HepG2 (cell line): Measurements from ENCODE around the gene OR1S1. TPM values are rescaled to one million over a fixed set of nuclear protein-coding genes. Genes with fewer than 3 reads are reported as not detected.

Experiments
- ATAC-seq: fragments of 200-7000 bp; cut with Tn5 transposase; 3 replicates; pipeline ENCODE4 v1.9.1; 2020; ENCODE audit warnings: mild to moderate bottlenecking, moderate library complexity
- BruUV-seq: library from RNA; stranded (reverse); fragments of 400-500 nt; replicated peaks from 2 replicates; lab custom pipeline; 2021; lab: Mats Ljungman, UMichigan
- CTCF ChIA-PET: fragments of 300-600 bp; formaldehyde crosslinking; extraction: SDS; loops from one replicate; lab custom pipeline; 2021; ENCODE audit warnings: low total read pairs, inconsistent platforms, low intra/inter-chr PET ratio; lab: Yijun Ruan, JAX
- POLR2A ChIA-PET: fragments of 350-600 bp; sonication (Branson Sonifier 250); formaldehyde crosslinking; loops from one replicate; lab custom pipeline; 2020; ENCODE audit warnings: antibody characterized with exemption, inconsistent platforms; lab: Yijun Ruan, JAX
- DNase-seq: peaks from one replicate; pipeline ENCODE4 v3.0.0-alpha.2; 2015; ENCODE audit warnings: low spot score
- FAIRE-seq: peaks from 3 replicates; lab custom pipeline; 2011; peaks lifted over from hg19 to GRCh38; lab: Jason Lieb, UNC
- H2AFZ ChIP-seq: one replicate; pipeline ENCODE4 v1.6.1; 2011; ENCODE audit warnings: low read length, inconsistent platforms
- H3K27ac ChIP-seq: fragments of 300-600 bp; 3 replicates; pipeline ENCODE4 v1.8.0; 2011; ENCODE audit warnings: mixed run types, mild to moderate bottlenecking, mixed read lengths, low read length, inconsistent platforms; ENCODE audit not compliant: insufficient read depth; ENCODE audit errors: extremely low read length
- H3K27me3 ChIP-seq, 2 experiments: fragments of 200-600 bp in 1 of 2; 2 replicates in 1 of 2; 3 replicates in 1 of 2; pipeline versions ENCODE4 v1.6.0 to v1.8.0; 2011; ENCODE audit warnings: low read length in 2 of 2, mild to moderate bottlenecking in 2 of 2, moderate library complexity in 2 of 2, inconsistent platforms in 1 of 2; ENCODE audit not compliant: insufficient read depth in 2 of 2, control insufficient read depth in 1 of 2
- H3K36me3 ChIP-seq, 2 experiments: fragments of 200-600 bp in 1 of 2; replicated peaks in 1 of 2; 2 replicates in 1 of 2; 3 replicates in 1 of 2; pipeline versions ENCODE4 v1.5.1 to v1.8.0; 2011; ENCODE audit warnings: low read length in 2 of 2, inconsistent platforms in 1 of 2; ENCODE audit not compliant: insufficient read depth in 2 of 2, control insufficient read depth in 1 of 2
- H3K4me1 ChIP-seq: 2 replicates; pipeline ENCODE4 v1.5.1; 2012; ENCODE audit warnings: low read length, inconsistent platforms; ENCODE audit not compliant: insufficient read depth
- H3K4me2 ChIP-seq: 2 replicates; pipeline ENCODE4 v1.6.0; 2011; ENCODE audit warnings: low read depth, low read length, inconsistent platforms
- H3K4me3 ChIP-seq, 3 experiments: fragments of 200-600 bp in 1 of 3; sonication (generic), shearing (Covaris generic) in 1 of 3; replicated peaks in 1 of 3; 2 replicates each; pipeline ENCODE4 v1.5.1; 2011 to 2016; ENCODE audit warnings: low read length in 3 of 3, inconsistent platforms in 2 of 3, low read depth in 2 of 3, mild to moderate bottlenecking in 2 of 3, control low read depth in 1 of 3, mixed read lengths in 1 of 3; ENCODE audit not compliant: insufficient read depth in 1 of 3
- H3K79me2 ChIP-seq: one replicate; pipeline ENCODE4 v1.6.1; 2011; ENCODE audit warnings: low read length, inconsistent platforms; ENCODE audit not compliant: insufficient read depth
- H3K9ac ChIP-seq: 2 replicates; pipeline ENCODE4 v1.6.0; 2011; ENCODE audit warnings: mild to moderate bottlenecking, low read depth, low read length, inconsistent platforms; ENCODE audit not compliant: insufficient read depth
- H3K9me3 ChIP-seq: 2 replicates; pipeline ENCODE4 v1.5.1; 2012; ENCODE audit warnings: mild to moderate bottlenecking, low read length
- H4K20me1 ChIP-seq: 2 replicates; pipeline ENCODE4 v1.6.0; 2011; ENCODE audit warnings: inconsistent platforms, mild to moderate bottlenecking, low read length, moderate library complexity; ENCODE audit not compliant: insufficient read depth
- ADNP ChIP-seq: sonication (generic); formaldehyde crosslinking; IDR thresholded peaks from 2 replicates; pipeline ENCODE4 v1.4.0; 2020; ENCODE audit warnings: missing genetic modification reagents
- ARID4A ChIP-seq: sonication (generic); formaldehyde crosslinking; IDR thresholded peaks from 2 replicates; pipeline ENCODE4 v1.5.0; 2020; ENCODE audit warnings: mild to moderate bottlenecking, missing genetic modification reagents, borderline replicate concordance
- HOXD1 ChIP-seq: sonication (generic); formaldehyde crosslinking; IDR thresholded peaks from 2 replicates; pipeline ENCODE4 v1.5.0; 2020; ENCODE audit warnings: missing genetic modification reagents
- MAFF ChIP-seq: IDR thresholded peaks from 2 replicates; pipeline ENCODE4 v1.6.1; 2011; ENCODE audit warnings: low read depth, low read length, improper control_type of control experiment
- MAFK ChIP-seq, 2 experiments: IDR thresholded peaks in 1 of 2; conservative IDR thresholded peaks in 1 of 2; 2 replicates each; pipeline ENCODE4 v1.6.1; 2011; ENCODE audit warnings: improper control_type of control experiment in 2 of 2, low read length in 2 of 2
- NFE2L2 ChIP-seq: fragments of 150-350 bp; IDR thresholded peaks from 2 replicates; pipeline ENCODE4 v1.6.1; 2014; ENCODE audit warnings: low read length
- PLRG1 ChIP-seq: fragments of 450-650 bp; conservative IDR thresholded peaks from 2 replicates; pipeline ENCODE4 v1.6.1; 2016
- SMARCC2 ChIP-seq: fragments of 450-650 bp; IDR thresholded peaks from 2 replicates; pipeline ENCODE4 v1.6.1; 2017; ENCODE audit warnings: antibody characterized with exemption, mild to moderate bottlenecking
- SNAPC5 ChIP-seq: sonication (generic); formaldehyde crosslinking; IDR thresholded peaks from 2 replicates; pipeline ENCODE4 v1.8.1; 2023; ENCODE audit warnings: mild to moderate bottlenecking, missing genetic modification reagents, borderline replicate concordance
- TCF7L2 ChIP-seq: IDR thresholded peaks from 2 replicates; pipeline ENCODE4 v1.6.1; 2011; ENCODE audit warnings: mild to moderate bottlenecking, low read depth, low read length, moderate library complexity
- THAP9 ChIP-seq: sonication (generic); formaldehyde crosslinking; IDR thresholded peaks from 2 replicates; pipeline ENCODE4; 2020; ENCODE audit warnings: missing genetic modification reagents, mild to moderate bottlenecking, borderline replicate concordance
- ZNF143 ChIP-seq: sonication (generic); formaldehyde crosslinking; IDR thresholded peaks from 2 replicates; pipeline ENCODE4 v1.4.0; 2020; ENCODE audit warnings: missing genetic modification reagents
- ZNF460 ChIP-seq: sonication (generic); formaldehyde crosslinking; IDR thresholded peaks from 2 replicates; pipeline ENCODE4 v1.5.1; 2020; ENCODE audit warnings: missing genetic modification reagents, mild to moderate bottlenecking, borderline replicate concordance
- WGBS: methylation state at CpG from one replicate; pipeline ENCODE4 v1.1.6; 2017; ENCODE audit warnings: low lambda C conversion rate; 5-methylcytosine and 5-hydroxymethylcytosine counted together
- in situ Hi-C: cut with HindIII; loops from 2 replicates; pipeline ENCODE4 v1.10.0; 2017; ENCODE audit warnings: low pct_unique_long_range_greater_than_20kb; ENCODE audit not compliant: extremely low pct_ligation_motif_present
- intact Hi-C: fragments of 100-400 bp; cut with micrococcal nuclease; formaldehyde crosslinking; loops from one replicate; pipeline ENCODE4 v1.10.0; 2022; ENCODE audit not compliant: unreplicated experiment
- polyA plus RNA-seq, 8 experiments: library from polyadenylated mRNA; depleted of rRNA in 3 of 8; stranded (reverse) in 7 of 8; unstranded in 1 of 8; fragments of >200 nt; fragmentation: Illumina TruSeq in 4 of 8; extraction: Trizol in 4 of 8; gene quantifications; 2 replicates each; pipeline versions ENCODE4 v1.2.1 to v1.2.3, GENCODE V29; 2011 to 2016; ENCODE audit warnings: low read depth in 4 of 8, missing spikeins in 1 of 8, mixed read lengths in 1 of 8; ENCODE audit not compliant: insufficient read depth in 1 of 8
- total RNA-seq, 5 experiments: library from RNA; depleted of rRNA; stranded (reverse); fragments of >200 nt; fragmentation: Illumina TruSeq; extraction: Trizol; gene quantifications; 2 replicates each; pipeline ENCODE4 v1.2.3, GENCODE V29; 2016; ENCODE audit warnings: low read depth in 1 of 5

Gene OR1S1
- total and polyA plus RNA-seq, 2 of the 13 experiments (the other 11 are each of a cell fraction or from before 2014, with no cell fraction given) = not detected

- TF ChIP-seq THAP9 (CRISPR knock-in tag) = no peak
- TF ChIP-seq ADNP = no peak
- TF ChIP-seq PLRG1 = no peak
- TF ChIP-seq ARID4A = no peak
- no peak for TF ChIP-seq TCF7L2
- TF ChIP-seq ZNF143 (CRISPR knock-in tag) = no peak
- TF ChIP-seq, all 625 proteins: peak for 0
Measured at GRCh38 chr11:58193391-58193790, 19.1 kb upstream of the OR1S1 start (continued).

GRCh38 chr11:58195939-58196338 is 16.6 kb upstream of the OR1S1 start:
- H3K4me2 ChIP-seq = no peak overlapping the region
- no peak for FAIRE-seq
- H3K27me3 ChIP-seq = no peaks in the 10 kb centered on the region
- H3K9ac ChIP-seq = no peak overlapping the region
- intact Hi-C loops (no loop called here), in situ Hi-C loops (no loop called here)
- no peak overlapping the region for H3K4me3 ChIP-seq
- H3K27ac ChIP-seq = no peak overlapping the region
- H3K36me3 ChIP-seq = no peaks in the 10 kb centered on the region
- no peaks in the 10 kb centered on the region for H3K79me2 ChIP-seq
- WGBS = 84% methylated on average over 2 of the region's 2 CpGs
- no peaks in the 10 kb centered on the region for H3K4me1 ChIP-seq
- H3K9me3 ChIP-seq = peaks cover 20% of the 10 kb centered on the region
- DNase-seq = no peak
- no peaks in the 10 kb centered on the region for H4K20me1 ChIP-seq
- ChIA-PET POLR2A (no interaction called here), CTCF (no interaction called here)
- TF ChIP-seq MAFK (conservative IDR thresholded peaks at IDR 0.05 in 1 of 2, IDR thresholded peaks at IDR 0.05 in 1 of 2; ENCODE audit: low read length in 2 of 2) (peak; percentile 22 to 70; a peak in 3 of 4 replicates), NFE2L2 (peak; percentile 42; the same call in 1 of the 2 replicates), ZNF460 (CRISPR knock-in tag) (no peak), SMARCC2 (no peak), MAFF (peak; percentile 57; the same call in 1 of the 2 replicates), HOXD1 (no peak), SNAPC5 (CRISPR knock-in tag) (no peak)
- ATAC-seq = no peak
- BruUV-seq = no TSS peak
- no peak overlapping the region for H2AFZ ChIP-seq
